Mesendoderm (in vitro differentiated cells): Measurements from ENCODE around the gene TLE3.
A peak's percentile ranks its signal among the peaks of the same experiment; 100 is the strongest.

Source experiments
- DNase-seq: peaks from one replicate; pipeline ENCODE4 v3.0.0; 2013
- H2AK5ac ChIP-seq: 2 replicates; pipeline ENCODE4 v1.6.1; 2013; ENCODE audit warnings: low read length, inconsistent platforms
- H2BK120ac ChIP-seq: 2 replicates; pipeline ENCODE4 v1.6.1; 2013; ENCODE audit warnings: low read depth, mild to moderate bottlenecking, low read length, moderate library complexity, mixed read lengths
- H2BK15ac ChIP-seq: replicated peaks from 2 replicates; pipeline ENCODE4 v1.6.1; 2013; ENCODE audit warnings: low read depth, mild to moderate bottlenecking, moderate library complexity
- H2BK5ac ChIP-seq: 2 replicates; pipeline ENCODE4 v1.6.1; 2013; ENCODE audit warnings: low read length, inconsistent platforms
- H3K18ac ChIP-seq: 2 replicates; pipeline ENCODE4 v1.6.1; 2013; ENCODE audit warnings: mild to moderate bottlenecking, low read length, mixed read lengths
- H3K23ac ChIP-seq: one replicate; pipeline ENCODE4 v1.6.1; 2013; ENCODE audit warnings: low read length
- H3K27ac ChIP-seq: 2 replicates; pipeline ENCODE4 v1.5.1; 2013; ENCODE audit warnings: low read depth, mild to moderate bottlenecking, inconsistent platforms, low read length, moderate library complexity
- H3K27me3 ChIP-seq: 2 replicates; pipeline ENCODE4 v1.6.1; 2013; ENCODE audit warnings: low read length, control low read depth, mild to moderate bottlenecking, inconsistent platforms; ENCODE audit not compliant: insufficient read depth, poor library complexity
- H3K36me3 ChIP-seq: 2 replicates; pipeline ENCODE4 v1.6.1; 2013; ENCODE audit warnings: low read length, inconsistent platforms; ENCODE audit not compliant: control insufficient read depth, insufficient read depth
- H3K4ac ChIP-seq: one replicate; pipeline ENCODE4 v1.6.1; 2013; ENCODE audit warnings: low read depth, mild to moderate bottlenecking, low read length, moderate library complexity
- H3K4me1 ChIP-seq: 2 replicates; pipeline ENCODE4 v1.6.1; 2013; ENCODE audit warnings: low read depth, low read length, inconsistent platforms; ENCODE audit not compliant: control insufficient read depth
- H3K4me2 ChIP-seq: 2 replicates; pipeline ENCODE4 v1.6.1; 2013; ENCODE audit warnings: low read length
- H3K4me3 ChIP-seq: 2 replicates; pipeline ENCODE4 v1.5.1; 2013; ENCODE audit warnings: mild to moderate bottlenecking, low read length
- H3K56ac ChIP-seq: one replicate; pipeline ENCODE4 v1.6.1; 2013; ENCODE audit warnings: low read length
- H3K79me1 ChIP-seq: 2 replicates; pipeline ENCODE4 v1.6.1; 2013; ENCODE audit warnings: low read length, inconsistent platforms
- H3K79me2 ChIP-seq: 2 replicates; pipeline ENCODE4 v1.6.1; 2013; ENCODE audit warnings: mild to moderate bottlenecking, low read length; ENCODE audit not compliant: control insufficient read depth, insufficient read depth
- H3K9ac ChIP-seq: 2 replicates; pipeline ENCODE4 v1.6.1; 2013; ENCODE audit warnings: low read length, inconsistent platforms
- H4K5ac ChIP-seq: one replicate; pipeline ENCODE4 v1.6.1; 2013; ENCODE audit warnings: low read length
- H4K8ac ChIP-seq: one replicate; pipeline ENCODE4 v1.6.1; 2013; ENCODE audit warnings: low read depth, mild to moderate bottlenecking, control low read depth, low read length, moderate library complexity
- WGBS: extraction: QIAGEN DNeasy Blood & Tissue Kit; methylation state at CpG from one replicate; pipeline ENCODE4 v1.1.7; 2013; ENCODE audit warnings: low lambda C conversion rate, missing lambda C conversion rate; ENCODE audit not compliant: insufficient coverage; ENCODE audit errors: extremely low coverage; 5-methylcytosine and 5-hydroxymethylcytosine counted together

The TLE3 gene

DNA sequence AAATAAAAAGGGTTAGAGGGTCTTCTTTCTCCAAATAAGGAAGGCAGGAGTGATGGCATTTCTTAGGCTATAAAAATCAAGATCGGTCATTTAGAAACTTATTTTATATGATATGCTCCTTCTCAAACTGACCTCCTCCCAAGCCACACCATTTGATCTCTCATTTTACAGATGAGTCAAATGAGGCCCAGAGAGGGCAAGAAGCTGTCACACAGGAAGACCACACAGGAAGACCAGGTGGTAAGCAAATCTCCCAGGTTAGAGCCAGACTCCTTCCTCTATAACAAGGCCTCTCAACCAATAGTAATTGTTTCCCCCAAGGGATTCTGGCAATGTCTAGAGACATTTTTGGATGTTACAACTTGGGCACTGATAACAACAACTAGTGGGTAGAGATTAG lies 13.8 kb downstream of the TLE3 start:
- Histone ChIP-seq H3K18ac (no peak overlapping the region), H2BK15ac (no peak overlapping the region), H4K8ac (no peak overlapping the region), H4K5ac (no peak overlapping the region), H3K4me1 (peaks cover 37% of the 10 kb centered on the region), H3K27ac (no peak overlapping the region), H2BK120ac (no peak overlapping the region), H3K56ac (no peak overlapping the region), H3K4me3 (no peak overlapping the region), H3K79me1 (peaks cover 52% of the 10 kb centered on the region), H3K23ac (no peak overlapping the region), H3K79me2 (peaks cover 86% of the 10 kb centered on the region), H3K4ac (no peak overlapping the region), H2AK5ac (no peak overlapping the region), H3K9ac (no peak overlapping the region), H3K27me3 (no peaks in the 10 kb centered on the region), H2BK5ac (no peak overlapping the region), H3K36me3 (peaks cover 9% of the 10 kb centered on the region), H3K4me2 (no peak overlapping the region)
- no CpG with 5 or more reads among the region's 1 CpG for WGBS
- DNase-seq: peak; percentile 44

DNA sequence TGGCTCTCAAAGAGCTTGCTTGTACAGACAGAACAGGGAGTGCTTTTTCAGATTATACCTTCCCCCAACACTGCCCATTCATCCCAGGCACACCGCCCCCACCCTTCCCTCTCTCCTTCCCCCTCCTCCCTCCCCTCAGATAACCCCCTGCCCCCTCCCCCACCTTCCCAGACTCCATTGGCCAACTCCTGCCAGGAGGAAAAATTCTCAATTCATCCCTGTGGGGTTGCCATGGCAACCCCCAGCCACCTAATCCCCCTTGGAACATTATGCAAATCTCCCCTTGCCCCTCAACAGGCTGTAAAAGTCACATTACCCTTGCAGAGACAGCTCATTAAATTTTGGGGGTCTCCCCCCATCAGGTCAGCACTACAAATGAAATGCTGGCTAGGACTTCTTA lies 14.3 kb downstream of the TLE3 start:
- H2BK5ac ChIP-seq: no peak overlapping the region
- no peak overlapping the region for H3K23ac ChIP-seq
- H4K8ac ChIP-seq: no peak overlapping the region
- peaks cover 9% of the 10 kb centered on the region for H3K36me3 ChIP-seq
- no peak overlapping the region for H2BK120ac ChIP-seq
- peak overlapping the region; percentile 6 for H3K56ac ChIP-seq
- peaks cover 34% of the 10 kb centered on the region for H3K4me1 ChIP-seq
- H3K4me2 ChIP-seq: peak overlapping the region; percentile 21
- no peak overlapping the region for H4K5ac ChIP-seq
- H3K27ac ChIP-seq: no peak overlapping the region
- H3K9ac ChIP-seq: peak overlapping the region; percentile 8
- H2AK5ac ChIP-seq: no peak overlapping the region
- no peak overlapping the region for H3K4ac ChIP-seq
- no peak overlapping the region for H3K4me3 ChIP-seq
- WGBS: no CpG with 5 or more reads among the region's 1 CpG
- peaks cover 55% of the 10 kb centered on the region for H3K79me1 ChIP-seq
- no peak overlapping the region for H2BK15ac ChIP-seq
- H3K79me2 ChIP-seq: peaks cover 88% of the 10 kb centered on the region
- peak; percentile 94 for DNase-seq
- no peaks in the 10 kb centered on the region for H3K27me3 ChIP-seq
- no peak overlapping the region for H3K18ac ChIP-seq

DNA sequence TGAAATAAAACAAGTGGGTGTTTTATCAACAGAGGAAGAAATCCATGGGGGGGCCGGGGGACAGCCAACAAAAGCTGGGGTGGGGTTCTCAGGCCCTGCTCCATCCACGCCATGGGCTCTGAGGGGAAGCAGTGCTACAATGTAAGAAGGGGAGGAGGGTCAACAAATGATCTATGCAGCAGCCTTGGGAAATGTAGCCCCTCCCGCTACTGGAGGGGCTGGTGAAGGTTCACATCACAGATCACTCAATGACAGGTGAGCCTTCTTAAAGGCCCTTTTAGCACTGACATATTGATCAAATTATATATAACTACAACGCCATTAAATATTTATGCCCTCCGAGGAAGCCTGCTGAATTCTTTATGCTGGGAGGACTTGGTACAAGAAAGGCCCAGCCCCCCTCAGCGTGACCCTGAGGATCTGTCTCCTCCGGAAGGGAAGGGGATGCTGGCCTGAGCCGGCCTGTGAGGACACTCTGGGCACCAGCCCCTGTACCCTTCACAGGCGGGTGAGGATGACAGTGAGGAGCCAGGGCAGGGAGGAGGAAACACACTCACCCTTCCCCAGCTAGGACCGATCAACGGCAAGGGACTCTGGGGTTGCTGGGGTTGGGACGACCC lies 15.3 kb downstream of the TLE3 start:
- DNase-seq: no peak
- no peak overlapping the region for H2BK120ac ChIP-seq
- H2BK5ac ChIP-seq: peak overlapping the region; percentile 26
- peak overlapping the region; percentile 72 for H2AK5ac ChIP-seq
- H3K9ac ChIP-seq: peak overlapping the region; percentile 29
- H3K36me3 ChIP-seq: peaks cover 9% of the 10 kb centered on the region
- no peaks in the 10 kb centered on the region for H3K27me3 ChIP-seq
- H2BK15ac ChIP-seq: no peak overlapping the region
- no peak overlapping the region for H3K4me3 ChIP-seq
- no peak overlapping the region for H3K27ac ChIP-seq
- peaks cover 59% of the 10 kb centered on the region for H3K79me1 ChIP-seq
- peak overlapping the region; percentile 6 for H3K56ac ChIP-seq
- no peak overlapping the region for H3K23ac ChIP-seq
- H3K18ac ChIP-seq: no peak overlapping the region
- H4K8ac ChIP-seq: no peak overlapping the region
- WGBS: no CpG with 5 or more reads among the region's 12 CpGs
- no peak overlapping the region for H3K4ac ChIP-seq
- no peak overlapping the region for H3K4me2 ChIP-seq
- peaks cover 27% of the 10 kb centered on the region for H3K4me1 ChIP-seq
- H4K5ac ChIP-seq: no peak overlapping the region
- peaks cover 89% of the 10 kb centered on the region for H3K79me2 ChIP-seq

DNA sequence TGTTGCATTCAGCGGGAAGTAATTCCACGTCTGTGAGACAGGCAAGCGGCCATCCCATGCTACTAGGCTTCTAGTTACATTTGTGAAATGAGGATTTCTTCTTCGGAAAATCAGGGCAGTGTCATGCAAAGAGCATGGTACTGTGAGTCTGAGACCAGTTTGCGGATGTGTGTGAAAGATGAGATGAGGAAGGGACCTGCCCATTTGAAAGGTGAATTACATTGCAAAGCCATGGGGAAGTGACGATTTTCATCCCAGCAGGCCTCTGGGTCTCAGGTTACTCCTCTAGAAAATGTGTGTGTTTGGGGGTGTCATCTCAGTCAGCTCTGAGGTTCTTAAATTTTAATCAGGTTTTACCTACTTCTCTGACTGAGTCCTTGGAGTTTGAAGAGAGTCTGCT lies 16.1 kb downstream of the TLE3 start:
- Histone ChIP-seq H2BK5ac (no peak overlapping the region), H4K8ac (no peak overlapping the region), H2BK120ac (no peak overlapping the region), H3K4me2 (no peak overlapping the region), H3K4me3 (no peak overlapping the region), H3K79me2 (peaks cover 87% of the 10 kb centered on the region), H3K18ac (no peak overlapping the region), H2BK15ac (no peak overlapping the region), H3K4ac (no peak overlapping the region), H3K36me3 (peaks cover 9% of the 10 kb centered on the region), H3K9ac (no peak overlapping the region), H3K79me1 (peaks cover 63% of the 10 kb centered on the region), H3K4me1 (peaks cover 26% of the 10 kb centered on the region), H3K23ac (peak overlapping the region; percentile 53), H3K27ac (no peak overlapping the region), H2AK5ac (no peak overlapping the region), H4K5ac (no peak overlapping the region), H3K27me3 (no peaks in the 10 kb centered on the region), H3K56ac (no peak overlapping the region)
- DNase-seq: no peak
- WGBS: no CpG with 5 or more reads among the region's 6 CpGs

DNA sequence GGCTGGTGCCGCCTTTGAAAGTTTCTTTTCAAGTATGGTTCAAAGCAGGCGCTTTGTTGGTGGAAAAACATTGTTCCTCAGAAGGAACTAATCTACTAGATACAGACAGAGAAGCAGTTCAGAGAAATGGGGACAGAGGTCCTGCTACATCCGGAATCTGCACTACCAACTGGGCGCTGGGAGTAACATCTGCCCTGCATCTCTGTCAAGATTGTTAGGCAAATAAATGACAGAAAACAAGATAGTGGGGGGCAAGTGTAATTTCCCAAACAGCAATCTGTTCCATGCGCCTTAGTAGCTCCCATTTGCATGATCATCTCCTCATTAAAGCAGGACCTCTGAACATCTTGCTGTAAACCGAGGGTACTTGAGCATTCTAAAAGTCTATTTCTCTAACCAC lies 17.4 kb downstream of the TLE3 start:
- Histone ChIP-seq H3K18ac (no peak overlapping the region), H3K23ac (no peak overlapping the region), H2BK5ac (no peak overlapping the region), H3K27ac (no peak overlapping the region), H2AK5ac (no peak overlapping the region), H2BK120ac (no peak overlapping the region), H3K9ac (no peak overlapping the region), H3K4me1 (peaks cover 26% of the 10 kb centered on the region), H3K4me2 (no peak overlapping the region), H3K4me3 (no peak overlapping the region), H3K36me3 (peaks cover 9% of the 10 kb centered on the region), H4K5ac (no peak overlapping the region), H3K4ac (no peak overlapping the region), H2BK15ac (no peak overlapping the region), H3K79me1 (peaks cover 62% of the 10 kb centered on the region), H3K56ac (no peak overlapping the region), H4K8ac (no peak overlapping the region), H3K79me2 (peaks cover 81% of the 10 kb centered on the region), H3K27me3 (no peaks in the 10 kb centered on the region)
- no peak for DNase-seq
- WGBS: no CpG with 5 or more reads among the region's 6 CpGs

DNA sequence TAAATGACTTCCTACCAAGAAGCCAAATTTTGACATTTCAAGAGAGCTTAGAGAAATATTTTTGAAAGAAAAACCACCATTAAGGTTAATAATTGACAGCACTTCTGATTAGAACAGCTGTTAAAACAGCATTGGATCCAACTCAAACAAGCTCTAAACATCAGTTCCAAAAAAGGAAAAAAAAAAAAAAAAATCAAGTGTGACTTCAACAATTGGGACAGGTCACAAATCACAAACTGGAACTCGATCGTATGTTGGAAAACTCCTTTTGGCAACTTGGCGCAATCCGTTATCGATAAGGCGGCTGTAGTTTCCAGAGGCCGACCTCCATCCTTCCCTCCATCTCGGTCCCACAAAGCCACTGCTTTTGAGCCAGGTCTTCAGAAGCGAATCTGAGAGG lies 17.8 kb downstream of the TLE3 start:
- Histone ChIP-seq H3K18ac (no peak overlapping the region), H3K27me3 (no peaks in the 10 kb centered on the region), H3K23ac (no peak overlapping the region), H3K4me2 (no peak overlapping the region), H2BK15ac (no peak overlapping the region), H4K8ac (no peak overlapping the region), H3K79me2 (peaks cover 77% of the 10 kb centered on the region), H2AK5ac (no peak overlapping the region), H3K9ac (no peak overlapping the region), H3K4ac (no peak overlapping the region), H3K4me3 (no peak overlapping the region), H3K79me1 (peaks cover 60% of the 10 kb centered on the region), H3K56ac (no peak overlapping the region), H3K36me3 (peaks cover 9% of the 10 kb centered on the region), H2BK120ac (no peak overlapping the region), H2BK5ac (no peak overlapping the region), H4K5ac (no peak overlapping the region), H3K4me1 (peaks cover 26% of the 10 kb centered on the region), H3K27ac (no peak overlapping the region)
- no CpG with 5 or more reads among the region's 9 CpGs for WGBS
- no peak for DNase-seq
